Measurements from ENCODE around the gene FXYD4.
"Not testable (repeated sequence)": the region's sequence is repeated elsewhere in the genome, so short reads cannot be mapped to it uniquely, and the experiment has no call there.

The FXYD4 gene

GRCh38 chr10:43376828-43377423 is 5.5 kb downstream of the FXYD4 start:
- DNase-seq: no peak

DNA sequence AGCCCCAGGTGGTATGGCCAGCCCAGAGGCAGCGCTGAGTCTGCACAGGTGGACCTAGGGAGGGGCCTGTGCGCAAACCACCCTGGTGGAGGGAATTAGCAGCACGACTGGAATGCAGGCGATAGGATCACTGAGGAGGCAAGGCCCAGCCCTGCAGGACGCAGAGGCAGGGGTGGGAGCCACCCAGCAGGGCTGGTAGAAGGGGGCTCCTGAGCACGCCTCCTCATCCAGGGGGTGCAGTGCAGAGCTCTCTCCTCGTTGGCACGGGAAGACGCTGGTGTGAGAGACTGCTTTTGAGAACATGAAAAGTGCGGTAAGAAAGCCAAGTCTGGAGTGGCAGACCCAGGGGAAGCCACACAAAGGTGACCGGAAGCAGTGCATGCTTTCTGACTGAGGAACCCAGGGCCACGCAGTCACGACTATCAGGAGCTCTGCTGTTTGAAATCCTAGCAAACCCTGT is 6.0 kb downstream of the FXYD4 start:
- DNase-seq: no peak

DNA sequence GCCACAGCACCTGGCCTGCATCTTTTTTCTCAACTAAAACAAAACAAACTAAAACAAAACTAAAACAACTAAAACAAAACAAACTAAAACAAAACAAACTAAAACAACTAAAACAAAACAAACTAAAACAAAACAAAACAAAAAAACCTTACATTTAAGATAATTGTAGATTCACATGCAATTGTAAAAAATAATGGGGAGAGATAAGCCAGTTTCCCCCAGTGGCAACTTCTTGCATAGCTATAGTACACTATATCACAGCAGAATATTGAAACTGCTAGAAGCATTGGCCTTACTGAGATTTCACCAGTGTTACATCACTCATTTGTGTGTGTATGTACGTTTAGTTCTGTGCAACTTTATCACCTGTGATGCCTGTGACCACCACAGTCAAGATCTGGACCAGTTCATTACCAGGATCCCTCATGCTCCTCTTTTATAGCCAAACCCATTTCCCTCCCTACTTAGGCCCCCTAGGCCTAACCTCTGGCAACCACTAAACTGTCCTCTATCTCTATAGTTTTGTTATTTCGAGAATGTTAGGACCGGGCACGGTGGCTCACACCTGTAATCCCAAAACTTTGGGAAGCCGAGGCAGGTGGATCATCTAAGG is 9.3 kb downstream of the FXYD4 start:
- DNase-seq: no peak

GRCh38 chr10:43383204-43383971 is 12.0 kb downstream of the FXYD4 start:
- DNase-seq: no peak

DNA sequence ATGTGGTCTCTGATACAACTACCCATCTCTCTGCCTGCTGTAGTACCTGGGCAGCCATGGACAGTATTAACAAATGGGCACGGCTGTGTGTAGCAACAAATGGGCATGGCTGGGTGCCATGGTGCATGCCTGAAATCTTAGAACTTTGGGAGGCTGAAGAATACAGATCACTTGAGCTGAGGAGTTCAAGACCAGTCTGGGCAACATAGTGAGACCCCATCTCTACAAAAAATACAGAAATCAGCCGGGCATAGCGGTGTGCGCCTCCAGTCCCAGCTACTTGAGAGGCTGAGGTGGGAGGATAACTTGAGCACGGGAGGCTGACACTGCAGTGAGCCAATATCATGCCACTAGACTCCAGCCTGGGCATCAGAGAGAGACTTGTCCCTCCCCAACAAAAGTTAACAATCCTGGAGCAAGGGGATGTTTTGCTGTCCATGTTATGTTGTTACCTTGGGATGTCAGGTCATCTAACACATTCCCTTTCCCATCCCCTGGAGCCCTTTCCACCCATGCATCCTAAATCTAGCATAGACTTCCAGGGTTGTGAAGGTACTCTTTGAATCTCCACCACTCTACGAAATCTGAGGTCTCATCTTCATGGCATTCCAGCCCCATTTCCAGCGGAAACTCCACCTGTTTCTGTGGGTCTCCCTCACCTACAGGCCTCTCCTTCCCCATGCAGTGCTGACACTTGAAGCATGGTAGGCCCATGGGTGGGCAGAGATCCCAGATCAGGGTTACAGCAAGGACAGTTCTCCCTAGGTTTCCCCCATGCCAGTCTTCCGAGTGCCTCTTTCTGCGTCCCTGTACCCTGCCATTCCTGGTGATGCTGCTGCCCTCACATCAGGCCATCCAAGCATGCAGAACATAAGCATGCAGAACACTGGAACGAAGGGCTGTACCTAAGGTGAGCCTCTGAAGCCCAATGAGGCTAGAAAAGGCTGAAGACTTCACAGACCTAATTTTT is 13.1 kb downstream of the FXYD4 start:
- DNase-seq: no peak

- DNase-seq: no peak
Observed at GRCh38 chr10:43385412-43386004, 14.1 kb downstream of the FXYD4 start.

GRCh38 chr10:43386549-43386948 is 15.1 kb downstream of the FXYD4 start:
- DNase-seq: no peak

- no peak for DNase-seq
Observed at GRCh38 chr10:43386981-43387677, 15.7 kb downstream of the FXYD4 start.

DNA sequence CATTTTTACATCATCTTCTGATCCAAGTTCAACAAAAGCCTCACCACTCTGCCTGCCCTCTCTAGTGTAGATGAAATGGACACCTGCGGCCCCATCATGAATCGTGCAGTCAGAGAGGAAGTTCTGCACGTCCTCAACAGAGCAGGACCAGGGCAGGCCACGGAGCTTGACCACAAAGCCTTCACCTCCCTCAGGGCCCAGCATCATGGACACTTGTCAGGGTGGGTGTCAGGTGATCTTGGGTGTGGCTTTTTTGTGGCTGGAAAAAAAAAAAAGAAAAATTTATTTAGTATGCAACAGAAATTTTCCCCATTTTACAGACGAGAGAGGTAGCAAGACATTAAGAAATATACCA is 16.2 kb downstream of the FXYD4 start:
- no peak for DNase-seq

DNA sequence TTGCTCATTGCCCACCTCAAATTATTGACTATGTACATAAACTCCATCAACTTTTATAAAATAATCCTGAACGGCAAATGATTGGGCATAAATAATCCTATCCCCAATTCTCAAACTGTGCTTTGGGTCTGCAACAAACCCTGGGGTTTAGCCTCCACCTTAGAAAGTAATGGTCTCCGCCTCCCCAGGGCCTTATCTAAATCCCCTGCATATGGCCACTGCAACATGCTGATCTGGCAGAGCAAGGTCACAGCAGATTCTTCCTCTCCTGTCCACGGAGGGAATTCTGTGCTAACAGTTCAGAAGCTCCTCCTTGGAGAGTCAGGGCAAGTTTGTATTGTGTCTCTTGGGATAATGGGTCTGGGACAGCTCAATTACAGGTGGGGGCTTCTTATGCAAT is 18.4 kb downstream of the FXYD4 start:
- no peak for DNase-seq

- DNase-seq: no peak
Observed at GRCh38 chr10:43390333-43390732, 18.9 kb downstream of the FXYD4 start.

GRCh38 chr10:43390759-43391158 is 19.3 kb downstream of the FXYD4 start:
- DNase-seq: peak; percentile 53

DNA sequence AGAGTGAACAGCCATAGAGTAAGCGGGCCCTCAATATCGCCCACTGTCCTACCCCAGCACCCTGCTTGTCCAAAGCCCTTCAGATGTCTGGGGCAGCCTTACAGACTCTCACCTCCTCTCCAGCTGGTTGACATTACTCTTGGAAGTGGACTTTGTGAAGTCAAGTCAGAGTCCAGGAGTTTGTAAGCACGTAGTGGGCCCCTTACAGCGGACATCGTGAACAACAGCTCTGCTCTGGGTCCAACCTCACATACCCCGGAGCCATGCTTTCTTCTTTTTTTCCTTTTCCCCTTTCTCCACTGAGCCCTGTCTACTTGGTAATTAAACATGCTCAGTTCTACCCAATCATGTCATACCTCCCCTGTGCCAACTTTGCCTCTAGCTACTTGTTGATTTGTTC is 20.1 kb downstream of the FXYD4 start:
- DNase-seq: no peak

DNA sequence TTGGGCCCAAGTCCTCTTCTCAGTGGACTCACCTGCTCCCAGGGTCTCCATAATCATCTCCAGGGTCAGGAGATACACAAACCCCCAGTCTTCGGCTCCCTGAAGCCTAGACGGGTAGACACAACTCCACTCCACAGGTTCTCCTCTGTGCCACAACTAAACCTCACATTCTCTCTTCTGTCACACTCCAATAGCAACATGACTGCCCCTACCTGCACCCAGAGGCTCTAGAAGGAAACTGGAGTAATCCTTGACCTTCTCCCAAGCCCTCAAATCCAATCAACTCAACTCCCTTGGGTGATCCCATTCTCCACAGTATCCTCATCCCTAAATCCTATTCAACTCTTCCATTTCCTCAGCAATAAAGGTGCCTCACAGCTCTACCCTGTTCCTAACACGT is 21.3 kb downstream of the FXYD4 start:
- DNase-seq: no peak

DNA sequence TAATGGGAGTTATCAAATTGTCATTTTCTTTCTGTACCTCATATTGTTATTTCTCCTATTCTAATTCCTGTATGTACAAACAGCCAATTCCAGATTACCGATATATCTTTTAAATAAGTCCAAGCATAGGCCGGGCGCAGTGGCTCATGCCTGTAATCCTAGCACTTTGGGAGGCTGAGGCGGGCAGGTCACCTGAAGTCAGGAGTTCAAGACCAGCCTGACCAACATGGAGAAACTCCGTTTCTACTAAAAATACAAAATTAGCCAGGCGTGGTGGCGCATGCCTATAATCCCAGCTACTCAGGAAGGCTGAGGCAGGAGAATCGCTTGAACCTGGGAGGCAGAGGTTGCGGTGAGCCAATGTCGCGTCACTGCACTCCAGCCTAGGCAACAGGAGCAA is 21.8 kb downstream of the FXYD4 start:
- DNase-seq: not testable (repeated sequence)

GRCh38 chr10:43393606-43394360 is 22.3 kb downstream of the FXYD4 start:
- no peak for DNase-seq

DNA sequence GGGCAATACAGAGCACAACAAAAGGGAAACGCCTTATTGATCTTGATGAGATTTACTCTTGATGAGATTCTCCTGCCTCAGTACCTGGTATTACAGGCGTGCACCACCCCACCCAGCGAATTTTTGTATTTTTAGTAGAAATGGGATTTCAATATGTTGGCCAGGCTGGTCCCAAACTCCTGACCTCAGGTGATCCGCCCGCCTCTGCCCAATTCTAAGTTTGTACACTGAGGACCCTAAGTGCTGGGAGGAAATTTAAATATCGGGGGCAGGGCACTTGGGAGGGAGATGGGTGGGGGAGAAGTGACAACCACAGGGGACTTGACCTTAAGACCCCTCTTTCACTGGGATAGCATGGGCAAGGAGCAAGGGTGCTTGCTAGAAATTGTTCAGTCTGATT is 23.4 kb downstream of the FXYD4 start:
- no peak for DNase-seq

DNA sequence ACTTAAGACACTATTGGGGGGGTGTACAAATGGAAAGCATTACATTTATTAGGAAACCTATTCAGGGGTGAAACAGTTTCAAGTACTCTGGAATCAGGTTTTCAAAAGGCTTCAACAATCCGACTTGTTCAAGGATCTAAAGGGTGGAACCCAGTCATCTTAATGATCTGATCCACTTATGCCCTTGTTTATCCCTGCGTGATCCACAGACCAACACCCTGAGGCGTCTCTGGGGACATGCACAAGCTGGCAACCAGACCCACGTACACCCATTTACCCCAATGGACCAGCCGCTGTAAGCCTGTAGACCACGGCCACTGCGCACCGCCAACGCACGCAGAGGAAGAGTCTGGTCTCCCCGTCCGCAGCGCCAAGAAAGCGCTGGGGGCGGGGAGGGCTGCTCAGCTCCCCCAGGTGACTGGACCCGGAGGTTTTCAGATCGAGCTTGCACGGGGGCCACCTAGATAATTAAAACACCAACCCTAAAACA is 24.2 kb downstream of the FXYD4 start:
- peak; percentile 48 for DNase-seq

DNA sequence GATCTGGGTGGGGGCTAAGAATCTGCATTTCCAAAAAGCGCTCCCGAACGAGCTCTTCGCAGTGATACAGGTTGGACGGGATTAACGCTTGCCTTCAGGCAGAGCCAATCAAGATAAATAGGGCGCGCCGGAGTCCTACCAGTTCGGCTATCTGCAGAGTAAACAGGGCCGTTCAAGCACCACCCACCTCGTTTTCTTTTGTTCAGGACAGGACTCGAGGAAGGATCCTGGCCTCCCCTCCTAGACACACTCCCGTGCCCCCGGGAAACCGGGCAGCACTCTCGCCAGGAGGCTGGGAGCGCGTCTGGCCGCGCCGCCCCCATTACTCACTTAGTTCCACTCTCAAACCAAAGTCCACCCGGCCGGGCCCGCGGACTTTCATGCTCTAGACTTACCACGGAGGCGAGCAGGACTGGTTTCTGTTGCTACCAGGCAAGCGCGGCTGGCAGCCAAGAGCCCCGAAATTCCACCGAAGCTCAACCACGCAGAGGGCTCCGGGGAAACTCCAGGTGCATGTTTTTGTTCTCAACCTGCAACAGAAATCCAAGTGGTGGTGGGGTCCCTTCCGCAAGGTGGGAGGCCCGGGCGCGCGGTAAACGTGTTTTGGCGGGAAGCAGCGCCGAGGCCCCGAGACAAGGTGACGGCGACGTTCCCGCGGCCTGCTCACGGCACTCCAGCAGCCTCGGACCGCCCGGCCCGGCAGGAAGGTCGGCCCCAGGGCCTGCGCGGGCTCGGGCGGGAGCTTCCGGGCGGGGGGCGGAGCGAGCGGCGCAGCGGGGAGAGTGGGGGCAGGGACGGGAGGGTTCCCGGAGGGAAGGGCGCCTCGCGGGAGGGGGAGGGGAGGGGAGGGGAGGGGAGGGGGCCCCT is 24.9 kb downstream of the FXYD4 start:
- DNase-seq: peak; percentile 80

Data from CD4-positive, alpha-beta T cell treated with Interleukin-17A for 1 hour (primary cell).